Astrocyte (in vitro differentiated cells and primary cell): ENCODE measurements around the gene PGRMC1. TPM values are rescaled to one million over a fixed set of nuclear protein-coding genes. Genes with fewer than 3 reads are reported as not detected.

Source experiments
- DNase-seq: peaks from one replicate; pipeline ENCODE4 v3.0.0-alpha.2; 2010; ENCODE audit warnings: low read depth
- FAIRE-seq: peaks from 2 replicates; lab custom pipeline; 2011; peaks lifted over from hg19 to GRCh38; lab: Jason Lieb, UNC
- H2AFZ ChIP-seq: 2 replicates; pipeline ENCODE4 v1.6.0; 2012; ENCODE audit warnings: low read depth, low read length, inconsistent platforms
- H3K27ac ChIP-seq: 2 replicates; pipeline ENCODE4 v1.5.1; 2011; ENCODE audit warnings: low read depth, low read length, inconsistent platforms
- H3K27me3 ChIP-seq: 2 replicates; pipeline ENCODE4 v1.6.0; 2011; ENCODE audit warnings: low read length, inconsistent platforms; ENCODE audit not compliant: insufficient read depth
- H3K36me3 ChIP-seq: 2 replicates; pipeline ENCODE4 v1.5.1; 2011; ENCODE audit warnings: low read length, inconsistent platforms; ENCODE audit not compliant: insufficient read depth
- H3K4me1 ChIP-seq: 2 replicates; pipeline ENCODE4 v1.5.1; 2011; ENCODE audit warnings: low read length, inconsistent platforms; ENCODE audit not compliant: insufficient read depth
- H3K4me2 ChIP-seq: 2 replicates; pipeline ENCODE4 v1.6.0; 2012; ENCODE audit warnings: low read length, inconsistent platforms
- H3K4me3 ChIP-seq: 2 replicates; pipeline ENCODE4 v1.5.1; 2011; ENCODE audit warnings: low read depth, mild to moderate bottlenecking, low read length, inconsistent platforms; ENCODE audit not compliant: insufficient read depth
- H3K79me2 ChIP-seq: 2 replicates; pipeline ENCODE4 v1.6.0; 2012; ENCODE audit warnings: mild to moderate bottlenecking, low read length, inconsistent platforms; ENCODE audit not compliant: insufficient read depth
- H3K9ac ChIP-seq: 2 replicates; pipeline ENCODE4 v1.6.0; 2012; ENCODE audit warnings: mild to moderate bottlenecking, low read length, inconsistent platforms
- H3K9me3 ChIP-seq: 2 replicates; pipeline ENCODE4 v1.5.1; 2012; ENCODE audit warnings: low read depth, mild to moderate bottlenecking, low read length, inconsistent platforms; ENCODE audit not compliant: insufficient read depth
- H4K20me1 ChIP-seq: 2 replicates; pipeline ENCODE4 v1.6.0; 2012; ENCODE audit warnings: low read length, inconsistent platforms; ENCODE audit not compliant: insufficient read depth
- H3K27ac Mint-ChIP-seq: one replicate; pipeline ENCODE4 v1.8.0; 2021; ENCODE audit warnings: mild to moderate bottlenecking, mixed read lengths; ENCODE audit not compliant: unreplicated experiment
- H3K27me3 Mint-ChIP-seq: one replicate; pipeline ENCODE4 v1.8.0; 2021; ENCODE audit warnings: low read depth, mixed read lengths; ENCODE audit not compliant: unreplicated experiment
- H3K36me3 Mint-ChIP-seq: one replicate; pipeline ENCODE4 v1.8.0; 2021; ENCODE audit warnings: low read depth, mixed read lengths; ENCODE audit not compliant: unreplicated experiment
- H3K4me1 Mint-ChIP-seq: one replicate; pipeline ENCODE4 v1.8.0; 2021; ENCODE audit warnings: low read depth, mixed read lengths; ENCODE audit not compliant: unreplicated experiment
- H3K4me3 Mint-ChIP-seq: one replicate; pipeline ENCODE4 v1.8.0; 2021; ENCODE audit warnings: mild to moderate bottlenecking, moderate library complexity, mixed read lengths; ENCODE audit not compliant: unreplicated experiment
- H3K9me3 Mint-ChIP-seq: one replicate; pipeline ENCODE4 v1.8.0; 2021; ENCODE audit warnings: mild to moderate bottlenecking, mixed read lengths; ENCODE audit not compliant: unreplicated experiment
- CTCF ChIP-seq: IDR thresholded peaks from 2 replicates; pipeline ENCODE4 v1.5.1; 2011; ENCODE audit warnings: low read depth, mild to moderate bottlenecking, inconsistent platforms, low read length, moderate library complexity; ENCODE audit not compliant: insufficient read depth
- EZH2 ChIP-seq: IDR thresholded peaks from 2 replicates; pipeline ENCODE4 v1.6.1; 2012; ENCODE audit warnings: mild to moderate bottlenecking, low read length, inconsistent platforms; ENCODE audit not compliant: insufficient read depth
- total RNA-seq: library from RNA; stranded (reverse); gene quantifications from 2 replicates; pipeline ENCODE4 v1.2.1, GENCODE V29; 2021

Gene PGRMC1
- total RNA-seq, 1 donor from 2014 or later, result 118 TPM

- no peaks in the 10 kb centered on the region for H3K9me3 Mint-ChIP-seq
- Histone ChIP-seq H3K36me3 (peaks cover 10% of the 10 kb centered on the region), H3K4me1 (no peaks in the 10 kb centered on the region), H4K20me1 (no peaks in the 10 kb centered on the region), H2AFZ (no peak overlapping the region), H3K9me3 (no peaks in the 10 kb centered on the region), H3K27ac (no peak overlapping the region), H3K4me2 (no peak overlapping the region), H3K4me3 (no peak overlapping the region), H3K27me3 (no peaks in the 10 kb centered on the region), H3K79me2 (no peaks in the 10 kb centered on the region), H3K9ac (no peak overlapping the region)
- H3K4me1 Mint-ChIP-seq, result no peaks in the 10 kb centered on the region
- no peak overlapping the region for H3K4me3 Mint-ChIP-seq
- H3K27ac Mint-ChIP-seq, result no peak overlapping the region
- H3K27me3 Mint-ChIP-seq, result no peaks in the 10 kb centered on the region
- FAIRE-seq, result peak; percentile 88
- peak; percentile 39 for DNase-seq
- TF ChIP-seq EZH2 (no peak), CTCF (no peak)
- no peaks in the 10 kb centered on the region for H3K36me3 Mint-ChIP-seq
Observed at GRCh38 chrX:119249891-119250290, 13.8 kb downstream of the PGRMC1 start.

GRCh38 chrX:119251386-119251785, 15.3 kb downstream of the PGRMC1 start:
- no peaks in the 10 kb centered on the region for H3K9me3 Mint-ChIP-seq
- no peak overlapping the region for H3K27ac ChIP-seq
- no peak overlapping the region for H3K4me3 Mint-ChIP-seq
- no peaks in the 10 kb centered on the region for H3K27me3 ChIP-seq
- H3K36me3 ChIP-seq, result no peaks in the 10 kb centered on the region
- H3K4me1 Mint-ChIP-seq, result no peaks in the 10 kb centered on the region
- no peak overlapping the region for H3K4me2 ChIP-seq
- no peak overlapping the region for H3K9ac ChIP-seq
- H3K9me3 ChIP-seq, result no peaks in the 10 kb centered on the region
- H3K79me2 ChIP-seq, result no peaks in the 10 kb centered on the region
- TF ChIP-seq CTCF (no peak), EZH2 (no peak)
- H3K27ac Mint-ChIP-seq, result no peak overlapping the region
- no peaks in the 10 kb centered on the region for H3K36me3 Mint-ChIP-seq
- H3K4me1 ChIP-seq, result no peaks in the 10 kb centered on the region
- no peak overlapping the region for H2AFZ ChIP-seq
- H3K4me3 ChIP-seq, result no peak overlapping the region
- H3K27me3 Mint-ChIP-seq, result no peaks in the 10 kb centered on the region
- DNase-seq, result no peak
- peak; percentile 43 for FAIRE-seq
- no peaks in the 10 kb centered on the region for H4K20me1 ChIP-seq

- H3K9ac ChIP-seq, result no peak overlapping the region
- H3K4me1 ChIP-seq, result no peaks in the 10 kb centered on the region
- no peaks in the 10 kb centered on the region for H3K36me3 ChIP-seq
- peaks cover 3% of the 10 kb centered on the region for H3K27me3 ChIP-seq
- DNase-seq, result no peak
- Mint-ChIP-seq H3K36me3 (no peaks in the 10 kb centered on the region), H3K4me1 (no peaks in the 10 kb centered on the region), H3K27me3 (peaks cover 4% of the 10 kb centered on the region), H3K9me3 (no peaks in the 10 kb centered on the region), H3K27ac (no peak overlapping the region), H3K4me3 (no peak overlapping the region)
- H3K27ac ChIP-seq, result no peak overlapping the region
- no peak overlapping the region for H2AFZ ChIP-seq
- H3K79me2 ChIP-seq, result no peaks in the 10 kb centered on the region
- H3K4me3 ChIP-seq, result no peak overlapping the region
- no peaks in the 10 kb centered on the region for H3K9me3 ChIP-seq
- no peak for TF ChIP-seq EZH2
- H3K4me2 ChIP-seq, result no peak overlapping the region
- H4K20me1 ChIP-seq, result no peaks in the 10 kb centered on the region
- FAIRE-seq, result peak; percentile 67
Observed at GRCh38 chrX:119252716-119253115, 16.6 kb downstream of the PGRMC1 start.
